Smooth muscle cell (in vitro differentiated cells): ENCODE results near the gene RABL2B. TPM values are rescaled to one million over a fixed set of nuclear protein-coding genes. Genes with fewer than 3 reads are reported as not detected.

Experiments used
- DNase-seq: peaks from one replicate; lab custom pipeline; 2025; ENCODE audit not compliant: unreplicated experiment; lab: John Stamatoyannopoulos, UW
- H2AFZ ChIP-seq: fragments of 200-600 bp; sonication (generic); 2 replicates; pipeline ENCODE4 v1.6.0; 2016; ENCODE audit warnings: antibody characterized with exemption, low read depth, mild to moderate bottlenecking
- H3F3A ChIP-seq: fragments of 200-600 bp; sonication (generic); 2 replicates; pipeline ENCODE4 v1.6.0; 2017; ENCODE audit warnings: antibody characterized with exemption, low read depth
- H3K27ac ChIP-seq: fragments of 200-600 bp; sonication (generic); 2 replicates; pipeline ENCODE4 v1.5.1; 2016; ENCODE audit warnings: low read depth, mild to moderate bottlenecking
- H3K27me3 ChIP-seq: fragments of 200-600 bp; sonication (generic); 2 replicates; pipeline ENCODE4 v1.6.1; 2016; ENCODE audit warnings: low read depth, mild to moderate bottlenecking
- H3K36me3 ChIP-seq: fragments of 200-600 bp; sonication (generic); 2 replicates; pipeline ENCODE4 v1.5.1; 2016; ENCODE audit warnings: low read depth
- H3K4me1 ChIP-seq: fragments of 200-600 bp; sonication (generic); 2 replicates; pipeline ENCODE4 v1.5.1; 2016; ENCODE audit warnings: low read depth
- H3K4me2 ChIP-seq: fragments of 200-600 bp; sonication (generic); 2 replicates; pipeline ENCODE4 v1.6.0; 2016; ENCODE audit warnings: mild to moderate bottlenecking
- H3K4me3 ChIP-seq: fragments of 200-600 bp; sonication (generic); 2 replicates; pipeline ENCODE4 v1.5.1; 2016; ENCODE audit warnings: mild to moderate bottlenecking
- H3K79me2 ChIP-seq: fragments of 200-600 bp; sonication (generic); 2 replicates; pipeline ENCODE4 v1.6.0; 2016; ENCODE audit warnings: low read depth, mild to moderate bottlenecking
- H3K9ac ChIP-seq: fragments of 200-600 bp; sonication (generic); 2 replicates; pipeline ENCODE4 v1.6.0; 2016; ENCODE audit warnings: low read depth
- H3K9me3 ChIP-seq: fragments of 200-600 bp; sonication (generic); replicated peaks from 2 replicates; pipeline ENCODE4 v1.5.1; 2016; ENCODE audit warnings: low read depth
- H4K20me1 ChIP-seq: fragments of 200-600 bp; sonication (generic); 2 replicates; pipeline ENCODE4 v1.6.0; 2016; ENCODE audit warnings: low read depth
- WGBS: methylation state at CpG from one replicate; pipeline ENCODE4 v1.1.7; 2016; ENCODE audit warnings: low lambda C conversion rate; 5-methylcytosine and 5-hydroxymethylcytosine counted together
- polyA plus RNA-seq: library from polyadenylated mRNA; unstranded; fragments of >200 nt; fragmentation: Nextera tagmentation; extraction: Ambion mirVana; gene quantifications from 2 replicates; pipeline ENCODE4 v1.2.1, GENCODE V29; 2016
- total RNA-seq: library from RNA; depleted of rRNA; stranded (reverse); fragments of >200 nt; gene quantifications from 2 replicates; pipeline ENCODE4 v1.2.3, GENCODE V29; 2014
- TF ChIP-seq, protein P1 (sequence below): fragments of 200-600 bp; sonication (generic); IDR thresholded peaks from 2 replicates; pipeline ENCODE4 v1.5.1; 2017; ENCODE audit warnings: borderline replicate concordance, mild to moderate bottlenecking, antibody characterized with exemption; ENCODE audit not compliant: insufficient read depth, poor library complexity, severe bottlenecking

RABL2B gene
- total and polyA plus RNA-seq, 2 experiments from 2014 or later = 12.5 to 17.4 TPM

DNA sequence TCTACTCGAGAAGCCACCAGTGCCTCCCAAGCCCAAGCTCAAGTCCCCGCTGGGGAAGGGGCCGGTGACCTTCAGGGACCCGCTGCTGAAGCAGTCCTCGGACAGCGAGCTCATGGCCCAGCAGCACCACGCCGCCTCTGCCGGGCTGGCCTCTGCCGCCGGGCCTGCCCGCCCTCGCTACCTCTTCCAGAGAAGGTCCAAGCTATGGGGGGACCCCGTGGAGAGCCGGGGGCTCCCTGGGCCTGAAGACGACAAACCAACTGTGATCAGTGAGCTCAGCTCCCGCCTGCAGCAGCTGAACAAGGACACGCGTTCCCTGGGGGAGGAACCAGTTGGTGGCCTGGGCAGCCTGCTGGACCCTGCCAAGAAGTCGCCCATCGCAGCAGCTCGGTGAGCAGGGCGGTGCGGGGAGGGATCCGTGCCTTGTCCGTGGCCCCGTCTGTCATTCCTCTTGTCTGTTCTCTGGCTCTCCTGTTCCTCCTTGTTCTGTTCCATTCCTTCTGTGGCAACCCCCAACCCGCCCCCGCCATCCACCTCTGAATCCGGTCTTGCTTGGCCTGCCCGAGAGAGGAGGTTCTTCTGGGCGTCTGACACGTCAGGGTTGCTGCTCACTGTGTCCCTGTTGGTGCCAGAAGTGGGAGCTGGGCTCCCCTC is 61.3 kb downstream of the RABL2B start:
- Histone ChIP-seq H4K20me1 (peaks cover 20% of the 10 kb centered on the region), H2AFZ (no peak overlapping the region), H3K4me2 (no peak overlapping the region), H3F3A (no peaks in the 10 kb centered on the region), H3K27me3 (peaks cover 37% of the 10 kb centered on the region), H3K4me3 (no peak overlapping the region), H3K36me3 (no peaks in the 10 kb centered on the region), H3K79me2 (no peaks in the 10 kb centered on the region), H3K4me1 (no peaks in the 10 kb centered on the region), H3K9ac (no peak overlapping the region), H3K9me3 (no peaks in the 10 kb centered on the region), H3K27ac (no peak overlapping the region)
- TF ChIP-seq, protein P1, sequence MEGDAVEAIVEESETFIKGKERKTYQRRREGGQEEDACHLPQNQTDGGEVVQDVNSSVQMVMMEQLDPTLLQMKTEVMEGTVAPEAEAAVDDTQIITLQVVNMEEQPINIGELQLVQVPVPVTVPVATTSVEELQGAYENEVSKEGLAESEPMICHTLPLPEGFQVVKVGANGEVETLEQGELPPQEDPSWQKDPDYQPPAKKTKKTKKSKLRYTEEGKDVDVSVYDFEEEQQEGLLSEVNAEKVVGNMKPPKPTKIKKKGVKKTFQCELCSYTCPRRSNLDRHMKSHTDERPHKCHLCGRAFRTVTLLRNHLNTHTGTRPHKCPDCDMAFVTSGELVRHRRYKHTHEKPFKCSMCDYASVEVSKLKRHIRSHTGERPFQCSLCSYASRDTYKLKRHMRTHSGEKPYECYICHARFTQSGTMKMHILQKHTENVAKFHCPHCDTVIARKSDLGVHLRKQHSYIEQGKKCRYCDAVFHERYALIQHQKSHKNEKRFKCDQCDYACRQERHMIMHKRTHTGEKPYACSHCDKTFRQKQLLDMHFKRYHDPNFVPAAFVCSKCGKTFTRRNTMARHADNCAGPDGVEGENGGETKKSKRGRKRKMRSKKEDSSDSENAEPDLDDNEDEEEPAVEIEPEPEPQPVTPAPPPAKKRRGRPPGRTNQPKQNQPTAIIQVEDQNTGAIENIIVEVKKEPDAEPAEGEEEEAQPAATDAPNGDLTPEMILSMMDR = no peak
- 94% methylated on average over 33 of the region's 33 CpGs for WGBS
- no peak for DNase-seq

GRCh38 chr22:50721257-50721844 is 62.1 kb downstream of the RABL2B start:
- H3F3A ChIP-seq = no peaks in the 10 kb centered on the region
- TF ChIP-seq, protein P1 = no peak
- H2AFZ ChIP-seq = no peak overlapping the region
- no peak overlapping the region for H3K4me3 ChIP-seq
- H3K36me3 ChIP-seq = no peaks in the 10 kb centered on the region
- peaks cover 37% of the 10 kb centered on the region for H3K27me3 ChIP-seq
- H3K79me2 ChIP-seq = no peaks in the 10 kb centered on the region
- H4K20me1 ChIP-seq = peaks cover 20% of the 10 kb centered on the region
- no peak overlapping the region for H3K4me2 ChIP-seq
- H3K4me1 ChIP-seq = no peaks in the 10 kb centered on the region
- H3K27ac ChIP-seq = no peak overlapping the region
- H3K9ac ChIP-seq = no peak overlapping the region
- WGBS = 89% methylated on average over 23 of the region's 32 CpGs
- H3K9me3 ChIP-seq = no peaks in the 10 kb centered on the region
- DNase-seq = no peak

DNA sequence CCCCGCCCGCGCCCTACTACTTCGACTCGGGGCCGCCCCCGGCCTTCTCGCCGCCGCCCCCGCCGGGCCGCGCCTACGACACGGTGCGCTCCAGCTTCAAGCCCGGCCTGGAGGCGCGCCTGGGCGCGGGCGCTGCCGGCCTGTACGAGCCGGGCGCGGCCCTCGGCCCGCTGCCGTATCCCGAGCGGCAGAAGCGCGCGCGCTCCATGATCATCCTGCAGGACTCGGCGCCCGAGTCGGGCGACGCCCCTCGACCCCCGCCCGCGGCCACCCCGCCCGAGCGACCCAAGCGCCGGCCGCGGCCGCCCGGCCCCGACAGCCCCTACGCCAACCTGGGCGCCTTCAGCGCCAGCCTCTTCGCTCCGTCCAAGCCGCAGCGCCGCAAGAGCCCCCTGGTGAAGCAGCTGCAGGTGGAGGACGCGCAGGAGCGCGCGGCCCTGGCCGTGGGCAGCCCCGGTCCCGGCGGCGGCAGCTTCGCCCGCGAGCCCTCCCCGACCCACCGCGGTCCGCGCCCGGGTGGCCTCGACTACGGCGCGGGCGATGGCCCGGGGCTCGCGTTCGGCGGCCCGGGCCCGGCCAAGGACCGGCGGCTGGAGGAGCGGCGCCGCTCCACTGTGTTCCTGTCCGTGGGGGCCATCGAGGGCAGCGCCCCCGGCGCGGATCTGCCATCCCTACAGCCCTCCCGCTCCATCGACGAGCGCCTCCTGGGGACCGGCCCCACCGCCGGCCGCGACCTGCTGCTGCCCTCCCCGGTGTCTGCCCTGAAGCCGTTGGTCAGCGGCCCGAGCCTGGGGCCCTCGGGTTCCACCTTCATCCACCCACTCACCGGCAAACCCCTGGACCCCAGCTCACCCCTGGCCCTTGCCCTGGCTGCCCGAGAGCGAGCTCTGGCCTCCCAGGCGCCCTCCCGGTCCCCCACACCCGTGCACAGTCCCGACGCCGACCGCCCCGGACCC is 62.9 kb downstream of the RABL2B start:
- H3K79me2 ChIP-seq = no peaks in the 10 kb centered on the region
- peaks cover 20% of the 10 kb centered on the region for H4K20me1 ChIP-seq
- no peak overlapping the region for H3K27ac ChIP-seq
- peak overlapping the region; percentile 26 for H3K4me3 ChIP-seq
- no peaks in the 10 kb centered on the region for H3K36me3 ChIP-seq
- no peaks in the 10 kb centered on the region for H3K9me3 ChIP-seq
- WGBS = 22% methylated on average over 52 of the region's 132 CpGs
- no peak for DNase-seq
- H3K27me3 ChIP-seq = peaks cover 37% of the 10 kb centered on the region
- TF ChIP-seq, protein P1 = no peak
- H3K9ac ChIP-seq = no peak overlapping the region
- H3K4me2 ChIP-seq = peak overlapping the region; percentile 67
- H2AFZ ChIP-seq = no peak overlapping the region
- H3K4me1 ChIP-seq = no peaks in the 10 kb centered on the region
- H3F3A ChIP-seq = no peaks in the 10 kb centered on the region
